HTERT RPE-1 (cell line): ENCODE measurements around the gene EBLN2.
"Not testable (repeated sequence)": the region's sequence is repeated elsewhere in the genome, so short reads cannot be mapped to it uniquely, and the experiment has no call there.

Experiments used
- in situ Hi-C: fragments of 300-500 bp; cut with MboI; formaldehyde crosslinking; loops from 4 replicates; pipeline ENCODE4 v1.14.3; 2020; ENCODE audit warnings: low sequenced_read_pairs

The EBLN2 gene

DNA sequence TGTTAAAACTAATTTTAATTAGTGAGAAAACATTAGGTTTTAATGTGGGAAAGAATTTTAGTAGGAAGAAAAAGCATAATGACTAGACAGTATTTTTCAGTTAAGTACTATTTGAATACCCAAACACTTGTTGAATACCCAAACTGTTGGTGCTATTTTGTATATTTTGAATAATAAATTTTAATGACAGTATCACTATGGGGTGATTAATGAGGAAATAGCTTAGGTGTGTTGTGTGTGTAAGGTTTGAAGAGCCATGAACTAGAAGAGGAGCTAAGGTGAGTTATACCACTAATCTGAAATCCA, 4.7 kb upstream of the EBLN2 start:
- in situ Hi-C loops, result no loop called here

DNA sequence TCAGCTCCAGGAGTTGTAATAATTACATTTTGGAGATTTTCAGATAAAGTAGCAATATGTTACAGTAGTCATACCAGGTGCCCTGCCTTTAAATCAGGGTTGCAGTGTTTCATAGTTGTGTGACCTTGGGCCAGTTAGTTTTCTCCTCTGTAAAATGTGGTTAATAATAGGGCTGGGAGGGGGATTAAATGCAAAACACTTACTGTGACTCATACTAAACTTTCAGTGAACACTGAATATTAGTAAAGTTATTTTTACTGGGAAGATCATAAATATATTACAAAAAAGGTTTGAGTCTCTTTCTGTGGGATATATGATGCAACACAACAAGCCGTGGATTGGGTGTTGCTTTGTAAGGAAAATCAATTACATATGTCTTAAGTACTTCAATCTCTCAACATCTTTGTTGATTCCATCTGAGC, 1.1 kb upstream of the EBLN2 start:
- in situ Hi-C loops, result no loop called here

DNA sequence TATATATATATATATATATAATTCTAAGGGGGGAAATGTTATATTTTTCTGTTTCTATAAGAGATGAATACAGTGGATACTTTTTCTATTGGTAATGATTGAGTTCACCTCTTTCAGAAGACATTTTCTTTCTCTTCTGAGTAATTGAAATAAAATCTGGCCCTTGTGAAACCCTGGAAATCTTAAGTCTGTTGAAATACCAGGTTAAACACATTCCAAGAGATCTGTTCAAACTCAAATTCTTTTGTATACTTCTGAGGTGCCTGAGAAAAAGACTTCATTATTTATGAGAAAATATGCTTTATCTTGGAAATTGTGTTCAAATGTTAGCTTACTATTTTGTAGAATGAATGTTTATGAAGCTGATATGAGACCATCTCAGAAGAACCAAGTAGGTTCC, 4.8 kb downstream of the EBLN2 start:
- in situ Hi-C loops, result not testable (repeated sequence)

DNA sequence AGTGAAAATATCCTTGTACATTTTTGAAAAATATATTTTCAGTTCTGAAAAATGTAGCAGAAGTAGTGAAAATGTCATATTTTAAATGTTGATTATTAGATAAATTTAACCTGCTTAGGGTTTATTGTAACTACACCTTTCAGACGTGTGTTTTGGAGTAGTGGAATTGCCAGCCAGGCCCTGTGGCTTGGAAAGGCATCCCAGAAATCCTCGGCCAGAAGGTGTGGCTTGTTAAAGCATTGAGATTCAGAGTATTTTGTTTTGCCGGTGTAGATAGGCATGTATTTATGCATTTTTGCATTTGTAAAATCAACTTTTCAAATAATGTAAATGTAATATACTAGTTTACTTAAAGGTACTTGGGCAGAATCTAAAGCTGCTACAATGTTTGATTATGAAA, 7.0 kb downstream of the EBLN2 start:
- in situ Hi-C loops, result no loop called here

DNA sequence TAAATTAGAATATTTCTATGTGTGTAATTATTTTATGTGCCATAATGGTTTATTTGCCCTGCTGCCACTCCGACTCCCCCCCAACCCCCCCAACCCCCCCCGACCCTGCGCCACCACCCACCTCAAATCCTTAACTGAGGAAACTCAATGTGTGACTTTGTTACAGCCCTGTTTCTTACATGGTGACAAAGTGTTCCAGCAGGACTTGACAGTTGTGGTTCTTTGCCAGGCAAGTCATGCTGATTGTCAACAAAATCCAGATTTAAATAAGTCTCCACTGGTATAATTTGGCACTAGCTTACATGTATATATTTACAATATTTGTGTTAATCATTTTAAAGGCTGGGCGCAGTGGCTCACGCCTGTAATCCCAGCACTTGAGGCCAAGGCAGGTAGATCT, 7.7 kb downstream of the EBLN2 start:
- in situ Hi-C loops, result no loop called here

DNA sequence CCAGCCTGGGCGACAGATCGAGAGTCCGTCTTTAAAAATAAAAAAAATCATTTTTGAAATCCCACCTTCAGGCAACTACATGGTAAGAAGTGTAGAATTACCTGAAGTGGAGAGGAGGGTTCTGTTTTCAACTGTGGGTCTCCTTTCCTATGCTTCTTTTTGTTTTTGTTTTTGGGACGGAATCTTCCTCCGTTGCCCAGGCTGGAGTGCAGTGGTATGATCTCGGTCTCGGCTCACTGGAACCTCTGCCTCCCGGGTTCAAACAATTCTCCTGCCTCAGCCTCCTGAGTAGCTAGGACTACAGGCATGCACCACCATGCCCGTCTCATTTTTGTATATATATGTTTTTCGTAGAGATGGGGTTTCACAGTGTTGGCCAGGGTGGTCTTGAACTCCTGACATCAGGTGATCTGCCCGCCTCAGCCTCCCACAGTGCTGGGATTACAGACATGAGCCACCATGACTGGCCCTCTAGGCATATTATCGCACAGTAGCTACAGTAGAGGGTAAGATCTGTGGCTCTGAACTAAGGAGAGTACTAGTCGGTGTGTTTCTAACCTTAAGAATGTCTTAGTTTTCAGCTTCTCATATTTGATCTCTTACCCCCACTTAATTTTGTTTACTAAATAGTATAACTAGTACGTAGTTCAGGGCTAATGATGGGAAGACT, 8.5 kb downstream of the EBLN2 start:
- in situ Hi-C loops, result no loop called here

DNA sequence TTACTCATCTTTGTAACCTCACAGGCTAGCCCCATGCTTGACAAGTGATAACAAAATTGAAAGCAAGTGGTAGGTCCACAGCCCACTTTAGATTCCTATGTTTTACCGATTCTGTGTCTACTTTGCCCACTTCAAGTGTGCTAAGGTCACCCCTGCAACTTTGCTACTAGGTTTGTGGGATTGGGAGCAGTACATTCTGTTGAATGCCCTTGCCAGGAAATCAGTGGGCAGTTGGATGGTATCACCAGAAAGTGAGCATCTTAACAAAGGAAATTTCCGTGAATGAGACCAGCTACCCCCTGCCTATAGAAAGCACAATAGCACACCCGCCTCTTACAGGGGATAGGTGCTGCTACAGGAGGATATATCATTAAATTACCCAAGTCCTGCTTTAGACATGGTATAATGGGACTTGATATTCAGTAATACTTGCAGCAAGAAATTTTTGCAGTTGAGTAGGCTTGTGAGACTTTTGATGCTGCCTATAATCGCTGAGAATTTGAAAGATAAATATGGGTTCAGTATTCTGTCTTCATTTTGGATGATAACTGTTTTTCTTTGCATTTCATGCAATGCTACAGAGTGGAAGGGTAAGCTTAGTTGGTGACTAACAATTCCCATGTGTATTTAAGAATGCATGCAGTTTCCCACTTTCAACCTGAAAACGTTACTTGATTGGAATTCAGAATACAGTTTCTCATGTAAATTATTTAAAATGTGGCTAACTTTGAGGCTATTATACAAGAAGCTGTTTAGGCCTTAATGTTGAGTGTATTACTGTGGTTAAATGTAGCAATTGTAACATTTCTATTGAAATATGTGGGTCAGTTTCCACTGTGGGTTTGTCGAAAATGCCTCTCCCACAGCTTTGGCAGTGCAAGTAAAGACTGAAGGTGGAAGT, 9.5 kb downstream of the EBLN2 start:
- in situ Hi-C loops, result no loop called here

DNA sequence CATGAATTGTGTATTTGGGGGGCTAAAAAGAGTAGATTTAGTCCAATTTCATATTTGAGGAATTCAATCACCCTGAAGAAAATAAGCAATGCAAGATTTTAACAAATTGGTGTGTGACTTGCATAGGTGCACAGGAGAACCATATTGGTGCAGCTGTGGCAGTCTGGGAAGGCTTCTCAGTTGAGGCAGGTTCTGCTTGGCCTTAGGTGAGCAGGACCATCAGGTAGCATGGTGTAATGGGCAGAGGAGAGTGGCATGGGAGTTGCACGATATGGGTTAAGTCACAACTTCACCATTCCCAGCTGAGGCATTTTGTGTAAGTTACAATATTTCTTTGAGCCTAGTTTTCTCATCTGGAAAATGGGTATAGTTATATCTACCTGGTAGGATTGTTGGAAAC, 10.5 kb downstream of the EBLN2 start:
- in situ Hi-C loops, result no loop called here

DNA sequence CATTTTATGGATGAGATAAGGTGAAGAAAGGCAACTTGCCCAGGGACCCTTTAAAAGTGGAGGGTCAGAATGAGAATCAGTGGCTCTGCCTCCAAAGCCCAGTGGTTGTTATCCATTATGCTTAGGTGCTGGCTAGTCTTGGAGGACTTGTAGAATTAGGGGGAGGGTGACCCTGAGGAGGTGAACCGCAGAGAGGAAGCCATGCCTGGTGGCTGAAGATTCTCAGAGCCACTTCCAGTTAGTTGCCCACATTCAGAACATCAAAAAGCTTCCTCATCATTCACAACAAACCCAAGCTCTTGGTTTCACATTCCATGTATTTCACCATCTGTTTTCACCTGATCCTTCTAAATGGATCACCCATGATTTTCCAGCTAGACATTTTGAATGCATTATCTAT, 11.2 kb downstream of the EBLN2 start:
- in situ Hi-C loops, result no loop called here

DNA sequence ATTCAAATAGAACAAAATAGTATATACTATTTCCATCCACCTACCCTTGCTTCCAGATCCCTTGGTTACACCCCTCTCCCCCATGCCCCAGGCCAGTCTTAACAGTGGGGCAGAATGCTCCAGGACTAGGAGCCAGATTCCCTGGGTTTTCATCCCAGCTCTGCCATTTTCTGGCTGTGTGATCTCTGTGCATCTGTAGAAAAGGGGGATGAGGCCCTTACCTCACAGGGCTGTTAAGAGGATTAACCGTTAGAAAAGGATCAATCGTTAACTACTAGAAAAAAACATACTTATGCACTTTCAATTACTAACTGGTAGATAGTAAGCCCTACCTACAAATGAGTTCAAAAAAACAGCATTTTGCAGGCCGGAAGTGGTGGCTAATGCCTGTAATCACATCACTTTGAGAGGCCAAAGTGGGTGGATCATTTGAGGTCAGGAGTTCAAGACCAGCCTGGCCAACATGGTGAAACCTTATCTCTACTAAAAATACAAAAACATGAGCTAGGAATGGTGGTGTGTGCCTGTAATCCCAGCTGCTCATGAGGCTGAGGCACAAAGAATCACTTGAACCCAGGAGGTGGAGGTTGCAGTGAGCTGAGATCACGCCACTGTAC, 11.7 kb downstream of the EBLN2 start:
- in situ Hi-C loops, result no loop called here

DNA sequence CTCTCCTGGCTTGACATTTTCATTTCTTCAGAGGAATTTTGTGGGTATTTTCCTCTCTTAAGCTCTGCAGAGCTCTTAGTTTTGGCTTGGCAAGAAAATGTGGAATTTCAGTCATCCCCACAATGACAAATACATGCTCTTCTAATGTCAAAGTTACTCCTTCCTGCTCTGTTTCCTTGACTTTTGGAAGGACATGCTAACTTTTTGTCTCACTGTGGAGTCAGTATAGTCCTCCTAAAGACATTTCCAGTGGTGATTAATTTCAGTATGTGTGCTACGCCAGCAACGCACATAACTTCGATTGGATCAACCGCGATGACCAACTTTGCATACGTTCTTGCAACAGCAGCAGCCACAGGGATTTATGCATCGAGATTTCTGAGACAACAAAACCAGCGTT, 13.3 kb downstream of the EBLN2 start:
- in situ Hi-C loops, result no loop called here

DNA sequence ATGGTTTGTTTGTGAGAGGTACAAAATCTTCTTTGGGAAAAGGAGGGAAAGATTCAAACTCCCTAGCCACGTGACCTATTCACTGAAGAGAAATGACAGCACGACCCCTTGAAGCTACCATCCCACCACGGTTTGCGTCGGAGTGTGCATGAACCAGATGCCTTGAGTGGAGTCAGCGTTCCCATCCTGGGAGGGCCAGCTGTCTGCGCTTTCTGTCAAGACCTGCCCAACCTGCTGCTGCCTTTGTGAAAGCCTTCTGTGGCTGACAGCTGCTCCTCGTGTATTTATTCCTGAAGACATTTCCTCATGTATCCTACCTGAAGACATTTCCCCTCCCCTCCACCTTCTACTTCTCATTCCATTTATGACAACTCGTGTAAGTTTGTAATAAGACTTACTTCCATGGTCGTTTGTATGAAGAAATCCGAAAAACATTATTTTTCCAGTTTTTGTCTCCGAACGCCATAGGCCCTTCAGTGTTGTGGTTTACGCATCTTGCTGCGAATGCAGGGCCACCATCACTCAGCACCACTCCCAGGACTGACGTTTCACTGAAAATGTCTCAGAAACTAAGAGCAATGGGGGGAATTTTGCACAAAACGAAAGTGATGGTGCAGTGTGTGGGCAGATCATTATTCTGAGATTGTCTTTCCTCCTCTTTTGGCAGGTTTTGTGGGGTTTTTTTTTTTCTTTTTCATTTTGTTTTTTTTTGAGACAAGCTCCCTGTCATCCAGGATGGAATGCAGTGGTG, 18.9 kb downstream of the EBLN2 start:
- in situ Hi-C loops, result no loop called here

DNA sequence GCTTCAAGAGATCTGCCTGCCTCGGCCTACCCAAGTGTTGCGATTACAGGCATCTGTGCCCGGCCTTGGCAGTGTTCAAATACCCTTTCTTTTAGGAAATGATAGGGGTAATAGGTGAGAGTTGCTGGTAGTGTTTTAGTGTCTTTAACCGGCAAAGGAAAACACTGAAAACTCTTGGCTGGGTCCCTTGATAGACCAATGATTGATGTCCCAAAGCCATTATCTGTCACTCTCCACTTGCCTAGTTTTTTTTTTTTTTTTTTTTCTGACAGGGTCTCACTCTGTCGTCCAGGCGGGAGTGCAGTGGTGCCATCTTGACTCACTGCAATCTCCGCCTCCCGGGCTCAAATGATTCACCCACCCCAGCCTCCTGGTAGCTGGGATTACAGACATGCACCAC, 19.7 kb downstream of the EBLN2 start:
- in situ Hi-C loops, result no loop called here

DNA sequence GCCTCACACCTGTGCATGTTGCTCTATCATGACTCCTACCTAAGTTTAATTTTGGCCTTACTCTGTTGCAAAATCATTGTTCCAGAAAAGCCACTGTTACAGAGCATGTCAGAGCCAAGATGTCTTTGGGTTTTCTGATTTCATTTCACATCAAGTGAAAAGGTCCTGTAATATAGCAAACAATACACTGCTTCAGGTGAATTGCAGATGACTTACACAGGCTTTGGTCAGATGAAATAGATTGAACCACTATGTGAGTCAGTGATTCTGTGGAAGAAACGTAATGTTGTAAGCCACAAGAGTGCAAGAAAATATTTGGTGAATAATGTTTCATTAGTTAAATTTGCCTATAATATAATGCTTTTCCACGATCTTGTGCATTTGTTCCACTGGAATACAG, 22.7 kb downstream of the EBLN2 start:
- in situ Hi-C loops, result no loop called here

DNA sequence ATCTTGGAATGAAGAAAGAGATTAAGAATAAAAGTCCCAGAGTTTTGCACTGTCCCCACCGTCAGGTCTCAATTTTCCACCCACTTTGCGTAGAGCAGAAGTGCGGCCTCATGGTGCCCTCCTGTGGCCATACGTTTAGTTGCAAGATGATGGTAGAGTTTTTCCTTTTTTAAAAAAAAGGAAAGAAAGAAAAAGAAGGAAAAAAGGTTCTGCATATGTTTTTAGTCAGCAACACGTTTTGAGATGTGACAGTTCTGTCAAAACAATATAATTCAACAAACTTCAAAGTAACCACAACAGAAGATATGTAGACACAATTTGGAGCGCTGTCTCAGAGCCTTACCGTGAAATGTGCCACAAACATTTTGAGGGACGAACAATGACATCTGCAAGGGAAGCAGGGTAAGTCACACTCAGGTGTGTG, 24.6 kb downstream of the EBLN2 start:
- in situ Hi-C loops, result no loop called here

DNA sequence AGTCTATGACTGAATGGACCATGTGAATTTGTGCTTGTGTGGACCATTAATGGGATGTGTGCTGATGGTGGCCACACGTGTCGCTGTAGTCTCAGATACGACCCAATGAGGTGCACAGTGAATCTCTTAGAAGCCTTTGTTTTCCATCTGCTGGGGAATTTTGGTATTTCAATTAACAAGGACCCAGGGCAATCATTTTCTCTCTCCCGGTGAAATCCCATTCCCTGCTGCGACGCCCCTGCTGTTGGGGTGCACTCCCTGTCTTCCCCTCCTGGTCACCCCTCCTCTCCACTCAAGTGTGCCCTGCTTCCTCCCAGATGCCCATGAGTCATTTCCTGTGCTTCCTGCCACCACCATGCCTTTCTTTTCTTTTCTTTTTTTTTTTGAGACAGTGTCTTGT, 32.7 kb downstream of the EBLN2 start:
- in situ Hi-C loops, result no loop called here

DNA sequence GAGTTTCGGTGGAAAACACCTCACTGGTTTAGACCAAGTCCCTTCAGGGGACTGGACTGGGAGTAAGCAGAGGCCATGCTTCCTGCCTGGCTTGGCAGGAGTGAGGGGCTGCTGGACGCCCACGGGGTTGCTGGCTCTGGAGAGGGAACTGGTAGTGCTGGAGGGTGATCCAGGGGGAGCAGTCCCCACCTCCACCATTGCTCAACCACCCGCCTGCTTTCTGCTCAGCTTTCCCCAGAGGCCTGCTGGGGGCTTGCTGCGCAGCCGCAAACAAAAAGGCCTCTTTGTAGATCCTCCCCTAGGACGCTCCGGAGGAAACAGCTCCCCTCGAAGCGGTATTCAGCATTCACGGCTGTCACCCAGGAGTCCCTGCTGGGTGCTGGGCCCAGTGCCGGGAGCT, 33.5 kb downstream of the EBLN2 start:
- in situ Hi-C loops, result no loop called here

DNA sequence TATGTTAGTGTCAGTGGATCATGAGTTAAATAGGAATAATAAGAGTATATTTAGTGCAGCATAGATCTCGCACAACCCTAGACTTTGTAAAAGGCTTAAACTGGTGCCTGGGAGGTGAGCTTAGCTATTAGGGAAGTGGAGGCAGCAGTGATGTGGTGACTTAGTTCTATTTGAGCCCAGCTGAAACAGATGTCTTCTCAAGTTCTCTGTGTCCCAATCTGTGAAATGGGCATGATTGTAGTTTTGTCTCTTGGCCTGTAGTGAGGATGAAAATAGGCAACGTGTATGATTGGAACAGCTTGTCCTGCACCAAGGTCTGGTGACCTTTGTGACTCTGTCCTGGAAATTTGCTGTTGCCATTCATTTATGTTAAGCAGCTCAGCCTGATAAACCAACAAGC, 34.7 kb downstream of the EBLN2 start:
- in situ Hi-C loops, result no loop called here

DNA sequence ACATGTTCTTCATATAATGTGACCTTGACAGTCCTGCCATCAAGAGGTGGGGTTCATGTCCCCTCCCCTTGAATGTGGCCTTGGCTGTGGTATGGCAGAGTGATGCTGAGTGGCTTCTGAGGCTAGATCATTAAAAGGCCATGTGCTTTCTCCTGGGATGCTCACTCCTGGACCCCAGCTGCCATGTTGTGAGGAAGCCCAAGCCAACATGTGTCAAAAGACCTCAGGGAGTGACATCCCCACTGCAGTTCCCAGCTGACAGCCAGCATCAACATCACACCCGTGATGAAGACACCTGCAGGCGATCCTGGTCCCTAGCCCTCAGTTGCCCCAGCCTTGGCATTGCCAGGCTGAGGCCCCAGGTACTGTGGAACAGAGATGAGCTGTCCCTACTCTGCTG, 36.6 kb downstream of the EBLN2 start:
- in situ Hi-C loops, result no loop called here

DNA sequence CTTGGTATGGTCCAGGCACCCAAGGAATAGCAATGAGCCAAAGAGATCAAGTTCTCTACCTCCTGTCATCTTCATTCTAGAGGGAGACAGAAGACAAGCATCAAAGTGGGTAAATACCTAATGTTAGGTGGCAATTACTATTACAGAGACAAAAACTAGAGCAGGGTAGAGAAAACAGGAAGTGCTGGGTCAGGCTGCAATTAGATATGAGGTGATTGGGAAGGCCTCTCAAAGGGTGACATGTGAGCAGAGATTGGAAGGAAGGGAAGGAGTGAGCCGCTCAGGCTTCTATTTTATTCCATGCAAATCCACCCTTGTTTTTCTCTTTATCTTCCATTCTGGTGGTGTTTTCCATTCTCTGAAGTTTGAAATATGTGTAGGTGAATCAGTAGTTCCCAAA, 37.4 kb downstream of the EBLN2 start:
- in situ Hi-C loops, result no loop called here

DNA sequence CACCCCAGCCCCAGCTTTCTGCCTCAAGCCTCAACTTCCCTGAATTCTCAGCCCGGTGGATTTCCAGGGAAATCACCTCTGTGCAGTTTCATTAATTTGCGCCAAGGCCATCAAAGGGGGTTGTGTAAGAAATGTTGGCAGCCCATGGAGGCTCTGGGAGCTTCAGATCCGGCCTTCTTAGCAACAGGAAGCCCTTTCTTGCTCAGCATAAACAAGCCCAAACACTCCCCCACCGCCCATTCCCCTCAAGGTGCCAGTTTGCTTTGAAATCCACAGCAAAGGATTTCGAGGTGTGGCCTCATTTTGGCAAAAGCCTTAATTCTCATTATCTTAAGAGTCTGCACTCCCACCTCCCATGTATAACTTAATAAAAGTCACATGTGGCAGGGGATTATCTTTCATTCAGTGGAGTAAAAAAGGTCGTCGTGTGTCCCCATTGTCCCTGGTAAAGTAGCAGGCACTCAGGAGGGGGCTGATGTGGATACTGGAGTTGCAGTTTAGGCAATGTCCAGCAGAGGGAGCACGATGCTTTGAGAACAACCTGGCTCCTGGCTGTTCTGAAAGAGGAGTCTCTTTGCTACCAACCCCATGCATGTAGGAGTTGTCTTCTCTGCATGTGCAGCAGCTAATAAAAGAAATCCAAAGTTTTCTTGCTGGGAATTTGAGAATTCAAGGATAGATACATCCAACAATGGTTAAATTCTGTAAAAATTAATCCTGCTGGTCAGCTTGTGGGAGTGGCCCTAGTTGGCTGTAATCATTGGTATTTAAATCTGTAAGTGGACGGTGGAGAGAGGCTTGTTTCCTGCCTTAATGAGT, 39.5 kb downstream of the EBLN2 start:
- in situ Hi-C loops, result no loop called here
